Fibroblast of pulmonary artery (primary cell): ENCODE measurements around the gene RAB11FIP3.

Experiments
- DNase-seq: peaks from one replicate; pipeline ENCODE4 v3.0.0-alpha.2; 2010; ENCODE audit warnings: low read depth
- H3K4me3 ChIP-seq: replicated peaks from 2 replicates; pipeline ENCODE4 v1.5.1; 2011; ENCODE audit warnings: low read depth, mild to moderate bottlenecking, control low read depth, low read length, moderate library complexity
- TF ChIP-seq, protein P1 (sequence below): IDR thresholded peaks from 2 replicates; pipeline ENCODE4 v1.5.1; 2011; ENCODE audit warnings: mild to moderate bottlenecking, control low read depth, low read length, inconsistent platforms; ENCODE audit errors: missing control alignments

RAB11FIP3 gene

DNA sequence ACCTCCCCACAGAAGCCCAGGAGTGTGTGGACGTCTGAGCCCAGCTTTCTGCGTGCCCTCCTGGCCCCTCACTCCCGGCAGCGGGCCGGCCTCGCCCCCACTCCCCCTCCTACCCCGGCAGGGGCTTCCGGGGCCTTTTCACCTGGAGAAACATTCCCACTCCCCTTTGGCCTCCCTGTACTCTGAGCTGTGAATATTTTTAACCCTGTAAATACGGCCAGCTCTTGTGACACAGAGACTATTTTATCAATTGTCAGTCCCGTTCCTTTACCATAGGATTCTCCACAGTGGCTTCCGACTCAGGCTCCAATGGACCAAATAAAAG lies 128.8 kb downstream of the RAB11FIP3 start:
- no peak for DNase-seq
- no peak overlapping the region for H3K4me3 ChIP-seq
- TF ChIP-seq, protein P1, sequence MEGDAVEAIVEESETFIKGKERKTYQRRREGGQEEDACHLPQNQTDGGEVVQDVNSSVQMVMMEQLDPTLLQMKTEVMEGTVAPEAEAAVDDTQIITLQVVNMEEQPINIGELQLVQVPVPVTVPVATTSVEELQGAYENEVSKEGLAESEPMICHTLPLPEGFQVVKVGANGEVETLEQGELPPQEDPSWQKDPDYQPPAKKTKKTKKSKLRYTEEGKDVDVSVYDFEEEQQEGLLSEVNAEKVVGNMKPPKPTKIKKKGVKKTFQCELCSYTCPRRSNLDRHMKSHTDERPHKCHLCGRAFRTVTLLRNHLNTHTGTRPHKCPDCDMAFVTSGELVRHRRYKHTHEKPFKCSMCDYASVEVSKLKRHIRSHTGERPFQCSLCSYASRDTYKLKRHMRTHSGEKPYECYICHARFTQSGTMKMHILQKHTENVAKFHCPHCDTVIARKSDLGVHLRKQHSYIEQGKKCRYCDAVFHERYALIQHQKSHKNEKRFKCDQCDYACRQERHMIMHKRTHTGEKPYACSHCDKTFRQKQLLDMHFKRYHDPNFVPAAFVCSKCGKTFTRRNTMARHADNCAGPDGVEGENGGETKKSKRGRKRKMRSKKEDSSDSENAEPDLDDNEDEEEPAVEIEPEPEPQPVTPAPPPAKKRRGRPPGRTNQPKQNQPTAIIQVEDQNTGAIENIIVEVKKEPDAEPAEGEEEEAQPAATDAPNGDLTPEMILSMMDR, result no peak

DNA sequence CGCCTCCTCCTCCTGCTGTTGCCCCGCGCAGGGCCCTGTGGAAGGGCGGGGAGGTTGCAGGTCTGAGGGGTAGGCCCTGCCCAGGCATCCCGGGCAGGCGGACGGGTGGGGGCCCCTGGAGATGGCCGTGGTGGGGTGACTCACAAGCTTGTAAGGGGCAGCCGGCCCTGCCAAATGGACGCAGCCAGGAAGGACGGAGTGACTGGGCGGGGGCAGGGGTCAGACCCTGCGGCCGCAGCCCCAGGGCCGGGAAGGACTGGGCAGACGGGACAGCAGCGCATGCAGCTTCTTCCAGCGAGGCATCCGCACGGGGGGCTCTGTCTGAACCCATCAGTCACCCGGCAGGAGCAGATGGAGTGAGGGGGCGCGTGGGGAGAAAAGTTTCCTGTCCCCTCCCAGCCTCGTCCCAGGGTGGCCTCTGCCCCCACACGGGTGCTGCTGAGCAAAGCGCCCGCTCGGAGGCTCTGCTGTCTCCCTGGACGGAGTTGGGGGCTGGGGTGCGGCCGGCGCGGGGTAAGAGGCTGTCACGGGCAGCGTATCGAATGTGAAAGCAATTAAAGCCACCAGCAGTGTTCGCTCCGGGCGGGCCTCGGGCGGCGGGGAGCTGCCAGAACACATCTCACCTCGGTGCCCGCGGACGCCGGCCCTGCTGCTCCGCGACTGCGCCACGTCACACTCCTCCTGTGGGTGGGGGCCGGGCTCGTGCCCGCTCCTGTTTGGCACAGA lies 129.4 kb downstream of the RAB11FIP3 start:
- TF ChIP-seq, protein P1, result no peak
- DNase-seq, result no peak
- no peak overlapping the region for H3K4me3 ChIP-seq

DNA sequence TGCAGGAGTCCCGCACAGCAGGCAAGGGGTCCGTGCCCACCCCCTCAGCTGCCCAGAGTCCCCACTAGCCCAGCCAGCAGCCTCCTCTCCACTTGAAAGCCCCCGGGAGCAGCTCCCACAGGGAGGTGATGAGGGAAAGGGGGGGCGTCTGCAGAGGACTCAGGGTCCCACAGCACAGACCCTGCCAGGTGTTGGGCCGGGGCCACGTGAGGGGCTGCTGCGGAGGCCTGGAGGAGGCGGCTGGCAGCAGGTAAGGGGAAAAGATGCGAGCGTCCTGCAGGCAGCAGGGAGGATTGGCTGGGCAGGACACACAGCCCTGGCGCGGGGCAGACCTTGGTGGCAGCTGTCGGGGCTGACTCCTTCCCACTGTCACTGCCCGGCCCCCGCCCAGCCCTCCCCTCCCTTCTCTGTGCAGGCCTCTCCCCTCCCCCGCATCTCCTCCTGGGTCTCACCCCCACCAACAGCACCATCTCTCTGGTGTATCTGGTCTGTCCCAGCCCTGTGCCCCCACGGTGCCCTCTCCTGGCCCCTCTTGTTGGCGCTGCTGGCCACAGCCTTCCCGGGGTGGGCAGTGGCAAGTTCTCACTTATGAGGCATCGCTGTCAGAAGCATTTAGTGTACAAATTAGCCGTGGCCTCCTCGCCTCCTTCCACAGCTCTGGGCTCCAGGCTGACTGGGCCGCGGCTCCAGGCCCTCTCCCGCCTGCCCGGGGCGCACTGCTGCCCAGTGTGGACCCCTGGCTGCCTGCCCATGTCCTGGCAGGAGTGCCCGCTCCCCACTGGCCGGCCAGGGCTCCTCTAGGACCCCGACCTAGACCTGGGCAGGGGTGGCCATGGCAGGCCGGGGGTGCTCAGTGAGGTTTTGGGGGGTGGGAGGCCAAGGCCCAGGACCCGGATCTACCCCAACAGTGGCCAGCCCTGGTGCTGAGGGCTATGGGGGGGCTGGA lies 130.4 kb downstream of the RAB11FIP3 start:
- H3K4me3 ChIP-seq, result no peak overlapping the region

DNA sequence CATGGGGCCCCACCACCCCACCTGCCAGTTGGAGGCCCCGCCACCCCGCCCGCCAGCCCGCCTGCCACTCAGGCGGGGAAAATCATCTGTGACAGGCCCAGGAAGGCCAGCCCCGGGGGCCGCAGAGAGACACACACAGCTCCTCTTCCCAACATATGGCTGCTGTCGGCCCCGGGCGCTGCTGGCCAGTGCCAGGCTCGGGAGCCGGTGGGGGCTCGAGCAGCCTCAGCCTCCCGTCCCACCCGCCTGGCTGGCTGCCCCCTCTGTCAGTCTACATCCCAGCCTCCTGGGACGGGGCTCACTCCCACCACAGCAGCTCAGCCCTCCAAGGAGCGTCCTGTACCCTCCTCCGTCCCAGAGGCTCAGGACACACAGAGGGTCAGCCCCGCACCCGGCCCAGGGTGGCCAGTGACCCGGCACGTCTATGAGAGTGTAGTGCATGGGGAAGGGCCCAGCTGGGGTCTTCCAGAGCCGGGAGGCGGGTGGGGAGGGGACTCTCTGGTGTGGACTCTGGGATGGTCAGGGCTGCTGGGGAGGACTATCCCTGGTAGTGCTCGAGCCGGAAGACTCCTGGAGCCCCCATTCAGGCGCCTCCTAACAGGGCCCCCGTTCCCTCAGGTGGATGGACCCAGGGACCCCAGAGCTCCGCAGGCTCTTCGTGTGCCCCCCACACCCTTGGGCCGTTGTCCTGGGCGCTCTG lies 131.2 kb downstream of the RAB11FIP3 start:
- DNase-seq, result no peak
- no peak overlapping the region for H3K4me3 ChIP-seq
- TF ChIP-seq, protein P1, result no peak

More for the DNA sequence above, 130.4 kb downstream of the RAB11FIP3 start:
- TF ChIP-seq, protein P1, result no peak
- DNase-seq, result no peak

DNA sequence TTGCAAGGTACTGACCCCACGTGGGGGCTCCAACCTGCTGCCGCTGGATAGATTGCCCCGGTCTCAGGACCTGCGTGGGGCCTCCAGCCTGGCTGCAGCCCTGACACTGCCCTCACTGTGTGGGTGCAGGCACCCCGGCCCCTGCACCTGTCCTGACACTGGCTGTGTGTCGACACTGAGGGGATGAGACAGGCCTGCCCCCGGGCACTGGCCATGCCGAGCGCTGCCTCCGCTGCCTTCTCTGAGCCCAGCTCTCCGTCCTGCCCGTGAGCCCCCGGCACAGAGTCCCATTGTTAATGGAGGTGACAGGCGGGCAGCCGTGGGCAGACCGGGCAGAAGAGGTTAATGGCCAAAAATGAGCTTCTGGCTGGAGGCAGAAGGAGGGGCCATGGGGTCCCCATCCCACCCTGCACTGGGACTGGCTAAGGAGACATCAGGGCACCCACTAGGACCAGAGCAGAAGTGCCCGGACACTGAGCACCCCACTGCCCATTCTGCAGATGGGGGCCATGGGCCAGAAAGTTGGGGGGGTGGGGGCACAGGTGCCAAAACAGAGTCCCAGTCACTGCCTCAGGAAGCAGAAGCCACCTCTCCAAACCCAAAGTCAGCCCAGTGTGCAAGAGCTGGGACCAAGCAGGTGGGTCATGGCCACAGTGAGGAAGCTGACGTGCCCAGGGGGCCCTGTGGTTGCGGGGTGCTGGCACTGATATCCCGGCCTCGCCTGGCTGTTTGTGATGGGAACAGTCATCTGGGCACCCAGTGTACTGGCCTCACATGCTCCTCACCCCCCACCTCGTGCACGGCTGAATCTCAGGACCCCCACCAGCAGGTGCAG lies 132.2 kb downstream of the RAB11FIP3 start:
- TF ChIP-seq, protein P1, result no peak
- DNase-seq, result no peak
- no peak overlapping the region for H3K4me3 ChIP-seq
